ENCODE measurements around the gene COG3.

DNA sequence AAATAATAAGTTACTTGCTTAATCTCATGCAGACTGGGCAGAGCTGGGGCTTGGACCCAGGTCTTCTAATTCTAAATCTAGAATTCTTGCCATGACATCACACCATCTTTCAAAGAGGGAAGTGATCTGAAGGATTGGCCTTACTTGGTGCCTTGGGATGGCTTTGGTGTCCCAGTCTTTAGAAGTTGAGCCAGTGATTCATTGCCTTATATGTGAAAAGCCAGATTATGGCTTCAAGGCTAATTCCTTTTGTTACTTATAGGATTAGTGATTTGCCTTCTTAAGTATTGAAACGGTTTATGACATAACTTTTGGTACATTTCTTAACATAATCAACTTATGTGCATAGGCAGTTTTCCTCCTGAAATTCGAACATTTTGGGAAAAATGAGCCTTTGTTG is 14.9 kb downstream of the COG3 start:
- TF ChIP-seq, protein P1, sequence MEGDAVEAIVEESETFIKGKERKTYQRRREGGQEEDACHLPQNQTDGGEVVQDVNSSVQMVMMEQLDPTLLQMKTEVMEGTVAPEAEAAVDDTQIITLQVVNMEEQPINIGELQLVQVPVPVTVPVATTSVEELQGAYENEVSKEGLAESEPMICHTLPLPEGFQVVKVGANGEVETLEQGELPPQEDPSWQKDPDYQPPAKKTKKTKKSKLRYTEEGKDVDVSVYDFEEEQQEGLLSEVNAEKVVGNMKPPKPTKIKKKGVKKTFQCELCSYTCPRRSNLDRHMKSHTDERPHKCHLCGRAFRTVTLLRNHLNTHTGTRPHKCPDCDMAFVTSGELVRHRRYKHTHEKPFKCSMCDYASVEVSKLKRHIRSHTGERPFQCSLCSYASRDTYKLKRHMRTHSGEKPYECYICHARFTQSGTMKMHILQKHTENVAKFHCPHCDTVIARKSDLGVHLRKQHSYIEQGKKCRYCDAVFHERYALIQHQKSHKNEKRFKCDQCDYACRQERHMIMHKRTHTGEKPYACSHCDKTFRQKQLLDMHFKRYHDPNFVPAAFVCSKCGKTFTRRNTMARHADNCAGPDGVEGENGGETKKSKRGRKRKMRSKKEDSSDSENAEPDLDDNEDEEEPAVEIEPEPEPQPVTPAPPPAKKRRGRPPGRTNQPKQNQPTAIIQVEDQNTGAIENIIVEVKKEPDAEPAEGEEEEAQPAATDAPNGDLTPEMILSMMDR (IDR thresholded peaks at IDR 0.05) = no peak
- no peak for TF ChIP-seq POLR2AphosphoS5 (IDR thresholded peaks at IDR 0.05)

Measured in transverse colon (tissue), 4 donors.